IMR-90 (cell line): ENCODE results near the gene LIMK2. TPM values are rescaled to one million over a fixed set of nuclear protein-coding genes. Genes with fewer than 3 reads are reported as not detected.

Experiments
- ATAC-seq: fragments of 200-7000 bp; cut with Tn5 transposase; 2 replicates; pipeline ENCODE4 v1.9.1; 2020; ENCODE audit warnings: low read depth, mild to moderate bottlenecking, moderate library complexity
- BruUV-seq: library from RNA; stranded (reverse); fragments of 400-500 nt; replicated peaks from 2 replicates; lab custom pipeline; 2021; lab: Mats Ljungman, UMichigan
- CTCF ChIA-PET: fragments of 300-600 bp; formaldehyde crosslinking; extraction: SDS; loops from one replicate; lab custom pipeline; 2021; ENCODE audit warnings: antibody characterized with exemption; lab: Yijun Ruan, JAX
- POLR2A ChIA-PET: fragments of 300-600 bp; sonication (Branson Sonifier 250); formaldehyde crosslinking; loops from one replicate; lab custom pipeline; 2022; ENCODE audit warnings: antibody characterized with exemption; ENCODE audit not compliant: unreplicated experiment; lab: Charles Lee
- DNase-seq: peaks from one replicate; pipeline ENCODE4 v3.0.0; 2013
- H2AFZ ChIP-seq: replicated peaks from 2 replicates; pipeline ENCODE3; 2013; ENCODE audit warnings: low read length, mild to moderate bottlenecking; ENCODE audit not compliant: poor library complexity
- H2AK5ac ChIP-seq: 2 replicates; pipeline ENCODE4 v1.6.1; 2013; ENCODE audit warnings: low read depth, low read length, inconsistent platforms
- H2AK9ac ChIP-seq: replicated peaks from 2 replicates; pipeline ENCODE3; 2013; ENCODE audit warnings: mild to moderate bottlenecking, low read depth, low read length, moderate library complexity; ENCODE audit not compliant: poor library complexity
- H2BK120ac ChIP-seq: 2 replicates; pipeline ENCODE4 v1.6.1; 2013; ENCODE audit warnings: low read depth, low read length, inconsistent platforms
- H2BK15ac ChIP-seq: 3 replicates; pipeline ENCODE4 v1.6.1; 2013; ENCODE audit warnings: low read depth, low read length, inconsistent platforms
- H2BK20ac ChIP-seq: 2 replicates; pipeline ENCODE4 v1.6.1; 2013; ENCODE audit warnings: low read depth, mild to moderate bottlenecking, inconsistent platforms, low read length, moderate library complexity
- H2BK5ac ChIP-seq: 2 replicates; pipeline ENCODE4 v1.6.1; 2013; ENCODE audit warnings: mild to moderate bottlenecking, low read depth, low read length, inconsistent platforms; ENCODE audit not compliant: poor library complexity, severe bottlenecking
- H3K14ac ChIP-seq: replicated peaks from 2 replicates; pipeline ENCODE4 v1.6.1; 2013; ENCODE audit warnings: low read depth, low read length, inconsistent platforms
- H3K18ac ChIP-seq: 2 replicates; pipeline ENCODE4 v1.6.1; 2013; ENCODE audit warnings: low read depth, low read length, control low read depth
- H3K23ac ChIP-seq: 2 replicates; pipeline ENCODE4 v1.6.1; 2013; ENCODE audit warnings: low read depth, low read length, inconsistent platforms
- H3K27ac ChIP-seq: 2 replicates; pipeline ENCODE4 v1.5.1; 2013; ENCODE audit warnings: mild to moderate bottlenecking, control low read depth, low read length; ENCODE audit not compliant: insufficient read depth
- H3K27me3 ChIP-seq: 2 replicates; pipeline ENCODE4 v1.6.1; 2013; ENCODE audit warnings: low read length; ENCODE audit not compliant: control insufficient read depth, insufficient read depth
- H3K36me3 ChIP-seq: 2 replicates; pipeline ENCODE4 v1.6.1; 2013; ENCODE audit warnings: low read length, mixed read lengths; ENCODE audit not compliant: control insufficient read depth, insufficient read depth
- H3K4ac ChIP-seq: 2 replicates; pipeline ENCODE4 v1.6.1; 2013; ENCODE audit warnings: low read depth, low read length, inconsistent platforms
- H3K4me1 ChIP-seq: 2 replicates; pipeline ENCODE4 v1.6.1; 2013; ENCODE audit warnings: low read length, mixed read lengths; ENCODE audit not compliant: control insufficient read depth, insufficient read depth
- H3K4me2 ChIP-seq: 2 replicates; pipeline ENCODE4 v1.6.1; 2013; ENCODE audit warnings: low read depth, mild to moderate bottlenecking, control low read depth, low read length, moderate library complexity
- H3K4me3 ChIP-seq: 2 replicates; pipeline ENCODE4 v1.5.1; 2013; ENCODE audit warnings: low read depth, mild to moderate bottlenecking, control low read depth, low read length, moderate library complexity; ENCODE audit not compliant: insufficient read depth
- H3K56ac ChIP-seq: 2 replicates; pipeline ENCODE4 v1.6.1; 2013; ENCODE audit warnings: low read length, inconsistent platforms; ENCODE audit not compliant: insufficient read depth; ENCODE audit errors: extremely low read depth
- H3K79me1 ChIP-seq, 2 experiments: 2 replicates each; pipeline ENCODE4 v1.6.1; 2013; ENCODE audit warnings: low read length in 2 of 2, inconsistent platforms in 1 of 2, low read depth in 1 of 2
- H3K9ac ChIP-seq: 2 replicates; pipeline ENCODE4 v1.6.1; 2013; ENCODE audit warnings: low read depth, low read length, control low read depth
- H3K9me1 ChIP-seq: 2 replicates; pipeline ENCODE4 v1.6.1; 2013; ENCODE audit warnings: low read length, inconsistent platforms; ENCODE audit not compliant: insufficient read depth
- H3K9me3 ChIP-seq: 2 replicates; pipeline ENCODE4 v1.6.1; 2013; ENCODE audit warnings: low read length; ENCODE audit not compliant: control insufficient read depth, insufficient read depth
- H4K20me1 ChIP-seq: 2 replicates; pipeline ENCODE4 v1.6.1; 2013; ENCODE audit warnings: low read length, inconsistent platforms; ENCODE audit not compliant: insufficient read depth
- H4K5ac ChIP-seq: 2 replicates; pipeline ENCODE4 v1.6.1; 2013; ENCODE audit warnings: mild to moderate bottlenecking, low read depth, low read length, control low read depth
- H4K8ac ChIP-seq, 2 experiments: 2 replicates each; pipeline ENCODE4 v1.6.1; 2013; ENCODE audit warnings: low read depth in 2 of 2, low read length in 2 of 2, control low read depth in 1 of 2, inconsistent platforms in 1 of 2
- H4K91ac ChIP-seq: 2 replicates; pipeline ENCODE4 v1.6.1; 2013; ENCODE audit warnings: low read depth, low read length, inconsistent platforms; ENCODE audit not compliant: insufficient read depth
- BHLHE40 ChIP-seq: fragments of 150-350 bp; IDR thresholded peaks from 2 replicates; pipeline ENCODE4 v1.6.1; 2016; ENCODE audit warnings: mild to moderate bottlenecking, low read depth, low read length
- CEBPB ChIP-seq: IDR thresholded peaks from 2 replicates; pipeline ENCODE4 v1.6.1; 2012; ENCODE audit warnings: low read depth, low read length, improper control_type of control experiment
- MAFK ChIP-seq: IDR thresholded peaks from 2 replicates; pipeline ENCODE4 v1.6.1; 2012; ENCODE audit warnings: low read depth, low read length, improper control_type of control experiment
- NFE2L2 ChIP-seq: fragments of 150-350 bp; IDR thresholded peaks from 2 replicates; pipeline ENCODE4 v1.6.1; 2016; ENCODE audit warnings: low read depth, mild to moderate bottlenecking, low read length
- POLR2A ChIP-seq: IDR thresholded peaks from 2 replicates; pipeline ENCODE4 v1.6.1; 2012; ENCODE audit warnings: mild to moderate bottlenecking, low read depth, low read length
- RCOR1 ChIP-seq: IDR thresholded peaks from 2 replicates; pipeline ENCODE4 v1.6.1; 2012; ENCODE audit warnings: mild to moderate bottlenecking, low read length, improper control_type of control experiment; ENCODE audit not compliant: insufficient replicate concordance
- RFX5 ChIP-seq: IDR thresholded peaks from 2 replicates; pipeline ENCODE4 v1.8.0; 2012; ENCODE audit warnings: low read depth, mild to moderate bottlenecking, low read length, moderate library complexity
- WGBS, 2 experiments: methylation state at CpG; one replicate each; pipeline versions ENCODE4 v1.1.5 to v1.1.7; 2013; ENCODE audit warnings: missing lambda C conversion rate in 2 of 2; ENCODE audit not compliant: insufficient read length in 1 of 2; ENCODE audit errors: extremely low coverage in 2 of 2; 5-methylcytosine and 5-hydroxymethylcytosine counted together
- dilution Hi-C: fragments of 300-500 bp; cut with HindIII; formaldehyde crosslinking; loops from one replicate; pipeline ENCODE4 v1.14.3; 2018; ENCODE audit warnings: low sequenced_read_pairs; ENCODE audit not compliant: unreplicated experiment
- in situ Hi-C: fragments of 300-500 bp; cut with MboI; formaldehyde crosslinking; loops from 3 replicates; pipeline ENCODE4 v1.14.3; 2019; ENCODE audit warnings: low sequenced_read_pairs, inconsistent platforms, mixed read lengths
- intact Hi-C: fragments of 100-400 bp; cut with micrococcal nuclease; formaldehyde crosslinking; loops from 2 replicates; pipeline ENCODE4 v1.10.0; 2022
- polyA plus RNA-seq, 3 experiments: library from polyadenylated mRNA; depleted of rRNA; stranded (reverse); fragments of >200 nt; gene quantifications; 2 replicates each; pipeline ENCODE4 v1.2.3, GENCODE V29; 2012; ENCODE audit warnings: low replicate concordance in 1 of 3
- total RNA-seq: library from RNA; depleted of rRNA; stranded (reverse); fragments of >200 nt; gene quantifications from 2 replicates; pipeline ENCODE4 v1.2.3, GENCODE V29; 2012
- TF ChIP-seq, protein P1 (sequence below): conservative IDR thresholded peaks from 2 replicates; pipeline ENCODE4 v1.5.1; 2012; ENCODE audit warnings: mild to moderate bottlenecking, low read depth, low read length, improper control_type of control experiment

LIMK2 gene
- total and polyA plus RNA-seq, 2 of the 4 experiments (the other 2 are of a cell fraction) = 14.5 to 31.9 TPM

DNA sequence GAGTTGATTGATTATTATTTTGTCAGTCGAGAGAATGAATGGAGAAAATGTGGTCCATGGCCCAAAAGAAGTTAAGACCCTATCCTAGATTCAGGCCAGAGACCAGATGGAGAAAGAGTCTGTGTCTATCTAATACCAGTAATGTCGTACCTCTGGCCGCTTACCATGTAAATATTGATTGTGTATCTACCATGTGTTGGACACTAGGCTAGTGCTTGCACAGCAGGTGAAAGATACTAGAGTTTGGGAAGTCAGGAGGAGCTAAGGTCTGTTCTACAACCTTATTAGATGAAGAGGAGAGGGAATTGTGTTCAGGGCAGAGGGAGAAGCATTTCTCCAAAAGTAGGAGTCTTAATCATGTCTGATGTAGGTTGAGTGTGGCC, 48.4 kb downstream of the LIMK2 start:
- Histone ChIP-seq H3K4me1 (peaks cover 3% of the 10 kb centered on the region), H3K4me3 (no peak overlapping the region), H3K27ac (no peak overlapping the region), H3K18ac (no peak overlapping the region), H3K4ac (no peak overlapping the region), H2BK120ac (no peak overlapping the region), H3K79me1 (peaks cover 8 to 25% of the 10 kb centered on the region in 2 experiments), H3K56ac (no peak overlapping the region), H4K5ac (no peak overlapping the region), H2AFZ (no peak overlapping the region), H2AK9ac (no peak overlapping the region), H2BK20ac (no peak overlapping the region), H4K91ac (no peak overlapping the region), H3K9me1 (peaks cover 20% of the 10 kb centered on the region), H3K9ac (no peak overlapping the region), H2BK5ac (no peak overlapping the region), H3K4me2 (no peak overlapping the region), H3K23ac (no peak overlapping the region), H4K20me1 (no peaks in the 10 kb centered on the region; the same call in 1 of the 2 replicates), H3K14ac (no peak overlapping the region), H2BK15ac (no peak overlapping the region), H3K36me3 (peaks cover 25% of the 10 kb centered on the region), H2AK5ac (no peak overlapping the region), H3K27me3 (no peaks in the 10 kb centered on the region), H4K8ac (no peak overlapping the region), H3K9me3 (no peaks in the 10 kb centered on the region)
- no peak for DNase-seq
- ATAC-seq = no peak
- 100% methylated on average over 1 of the region's 3 CpGs; no CpG with 5 or more reads in 1 of the 2 experiments for WGBS, 2 experiments
- TF ChIP-seq RCOR1 (no peak), BHLHE40 (no peak), NFE2L2 (no peak), POLR2A (no peak), RFX5 (no peak), CEBPB (no peak), MAFK (no peak)
- TF ChIP-seq, protein P1, sequence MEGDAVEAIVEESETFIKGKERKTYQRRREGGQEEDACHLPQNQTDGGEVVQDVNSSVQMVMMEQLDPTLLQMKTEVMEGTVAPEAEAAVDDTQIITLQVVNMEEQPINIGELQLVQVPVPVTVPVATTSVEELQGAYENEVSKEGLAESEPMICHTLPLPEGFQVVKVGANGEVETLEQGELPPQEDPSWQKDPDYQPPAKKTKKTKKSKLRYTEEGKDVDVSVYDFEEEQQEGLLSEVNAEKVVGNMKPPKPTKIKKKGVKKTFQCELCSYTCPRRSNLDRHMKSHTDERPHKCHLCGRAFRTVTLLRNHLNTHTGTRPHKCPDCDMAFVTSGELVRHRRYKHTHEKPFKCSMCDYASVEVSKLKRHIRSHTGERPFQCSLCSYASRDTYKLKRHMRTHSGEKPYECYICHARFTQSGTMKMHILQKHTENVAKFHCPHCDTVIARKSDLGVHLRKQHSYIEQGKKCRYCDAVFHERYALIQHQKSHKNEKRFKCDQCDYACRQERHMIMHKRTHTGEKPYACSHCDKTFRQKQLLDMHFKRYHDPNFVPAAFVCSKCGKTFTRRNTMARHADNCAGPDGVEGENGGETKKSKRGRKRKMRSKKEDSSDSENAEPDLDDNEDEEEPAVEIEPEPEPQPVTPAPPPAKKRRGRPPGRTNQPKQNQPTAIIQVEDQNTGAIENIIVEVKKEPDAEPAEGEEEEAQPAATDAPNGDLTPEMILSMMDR = no peak
- intact Hi-C loops = no loop called here
- ChIA-PET POLR2A (no interaction called here), CTCF (no interaction called here)
- in situ Hi-C loops = no loop called here
- no TSS peak for BruUV-seq
- dilution Hi-C loops = no loop called here
